Endothelial cell of umbilical vein (primary cell): ENCODE results near the gene TSEN34. TPM values are rescaled to one million over a fixed set of nuclear protein-coding genes. Genes with fewer than 3 reads are reported as not detected.

Experiments used
- BruUV-seq: library from RNA; stranded (reverse); fragments of 400-500 nt; replicated peaks from 2 replicates; lab custom pipeline; 2021; lab: Mats Ljungman, UMichigan
- CTCF ChIA-PET: fragments of 300-600, 350-600 bp; sonication (Branson Sonifier 250); formaldehyde crosslinking; loops from one replicate; lab custom pipeline; 2021; ENCODE audit warnings: antibody characterized with exemption, inconsistent platforms; lab: Charles Lee
- POLR2A ChIA-PET: fragments of 300-600, 350-600 bp; sonication (Branson Sonifier 250); formaldehyde crosslinking; loops from one replicate; lab custom pipeline; 2021; ENCODE audit warnings: antibody characterized with exemption, inconsistent platforms; lab: Charles Lee
- DNase-seq: peaks from one replicate; pipeline ENCODE4 v3.0.0-alpha.2; 2011; ENCODE audit warnings: low read depth, low spot score
- FAIRE-seq: peaks from 2 replicates; lab custom pipeline; 2011; peaks lifted over from hg19 to GRCh38; lab: Jason Lieb, UNC
- H2AFZ ChIP-seq: 2 replicates; pipeline ENCODE4 v1.6.0; 2012; ENCODE audit warnings: low read depth, low read length, control low read depth, inconsistent platforms
- H3K27ac ChIP-seq: 2 replicates; pipeline ENCODE4 v1.5.1; 2011; ENCODE audit warnings: low read depth, mild to moderate bottlenecking, control low read depth, low read length, moderate library complexity; ENCODE audit not compliant: insufficient read depth
- H3K27me3 ChIP-seq, 2 experiments: 2 replicates each; pipeline versions ENCODE4 v1.6.0 to v1.6.1; 2011; ENCODE audit warnings: low read length in 2 of 2, mixed read lengths in 1 of 2; ENCODE audit not compliant: control insufficient read depth in 2 of 2, insufficient read depth in 2 of 2
- H3K36me3 ChIP-seq, 2 experiments: 2 replicates in 1 of 2; 3 replicates in 1 of 2; pipeline ENCODE4 v1.5.1; 2011; ENCODE audit warnings: low read length in 2 of 2, mild to moderate bottlenecking in 1 of 2, moderate library complexity in 1 of 2; ENCODE audit not compliant: control insufficient read depth in 2 of 2, insufficient read depth in 2 of 2; ENCODE audit errors: extremely low read depth in 1 of 2
- H3K4me1 ChIP-seq: 3 replicates; pipeline ENCODE4 v1.5.1; 2011; ENCODE audit warnings: mild to moderate bottlenecking, low read length; ENCODE audit not compliant: control insufficient read depth, insufficient read depth; ENCODE audit errors: extremely low read depth
- H3K4me2 ChIP-seq: 2 replicates; pipeline ENCODE4 v1.6.1; 2011; ENCODE audit warnings: low read length, control low read depth, mixed read lengths; ENCODE audit not compliant: insufficient read depth
- H3K4me3 ChIP-seq, 3 experiments: fragments of 200-600 bp in 1 of 3; sonication (generic), shearing (Covaris generic) in 1 of 3; replicated peaks in 1 of 3; 2 replicates each; pipeline ENCODE4 v1.5.1; 2011 to 2016; ENCODE audit warnings: control low read depth in 3 of 3, low read length in 3 of 3, mild to moderate bottlenecking in 2 of 3, inconsistent platforms in 1 of 3, low read depth in 1 of 3, moderate library complexity in 1 of 3; ENCODE audit not compliant: insufficient read depth in 1 of 3
- H3K79me2 ChIP-seq: 2 replicates; pipeline ENCODE4 v1.6.0; 2012; ENCODE audit warnings: low read length, inconsistent platforms; ENCODE audit not compliant: control insufficient read depth, insufficient read depth
- H3K9ac ChIP-seq: replicated peaks from 2 replicates; pipeline ENCODE3; 2011; ENCODE audit warnings: low read length, control low read depth; ENCODE audit not compliant: insufficient read depth; ENCODE audit errors: extremely low read depth
- H3K9me1 ChIP-seq: replicated peaks from 3 replicates; pipeline ENCODE4 v1.6.0; 2011; ENCODE audit warnings: mild to moderate bottlenecking, low read length; ENCODE audit not compliant: control insufficient read depth, insufficient read depth; ENCODE audit errors: extremely low read depth
- H3K9me3 ChIP-seq: replicated peaks from 2 replicates; pipeline ENCODE4 v1.5.1; 2012; ENCODE audit warnings: low read length, inconsistent platforms; ENCODE audit not compliant: control insufficient read depth, insufficient read depth
- H4K20me1 ChIP-seq: replicated peaks from 2 replicates; pipeline ENCODE3; 2011; ENCODE audit warnings: mild to moderate bottlenecking, low read length; ENCODE audit not compliant: control insufficient read depth, insufficient read depth; ENCODE audit errors: extremely low read depth
- EZH2 ChIP-seq: IDR thresholded peaks from 2 replicates; pipeline ENCODE4 v1.6.1; 2012; ENCODE audit warnings: borderline replicate concordance, low read depth, mild to moderate bottlenecking, moderate library complexity, low read length, inconsistent platforms; ENCODE audit not compliant: severe bottlenecking
- GATA2 ChIP-seq: IDR thresholded peaks from 2 replicates; pipeline ENCODE4 v1.7.0; 2011; ENCODE audit warnings: low read depth, mild to moderate bottlenecking, moderate library complexity, mixed read lengths, low read length; ENCODE audit not compliant: insufficient read length, insufficient read depth
- JUN ChIP-seq: IDR thresholded peaks from 2 replicates; pipeline ENCODE4 v1.6.1; 2011; ENCODE audit warnings: borderline replicate concordance, low read depth; ENCODE audit not compliant: insufficient read length, insufficient read depth
- MAX ChIP-seq: IDR thresholded peaks from 2 replicates; pipeline ENCODE4 v1.6.1; 2011; ENCODE audit not compliant: insufficient read depth, insufficient read length
- MYC ChIP-seq: IDR thresholded peaks from one replicate; pipeline ENCODE4 v1.6.1; 2011; ENCODE audit warnings: mild to moderate bottlenecking, low read depth, low read length
- POLR2A ChIP-seq: IDR thresholded peaks from 2 replicates; pipeline ENCODE4 v1.6.1; 2012; ENCODE audit warnings: low read depth, mild to moderate bottlenecking, control low read depth, low read length
- POLR2AphosphoS5 ChIP-seq: IDR thresholded peaks from 2 replicates; pipeline ENCODE4 v1.6.1; 2012; ENCODE audit warnings: low read depth, mild to moderate bottlenecking, control low read depth, low read length, moderate library complexity; ENCODE audit not compliant: insufficient read depth
- dilution Hi-C: fragments of 300-500 bp; cut with MboI; formaldehyde crosslinking; loops from one replicate; pipeline ENCODE4 v1.15.0; 2019; ENCODE audit warnings: low sequenced_read_pairs; ENCODE audit not compliant: extremely low pct_ligation_motif_present
- intact Hi-C: fragments of 100-400 bp; cut with micrococcal nuclease; formaldehyde crosslinking; loops from one replicate; pipeline ENCODE4 v1.10.0; 2022
- polyA plus RNA-seq, 4 experiments: library from polyadenylated mRNA; depleted of rRNA in 3 of 4; stranded (reverse) in 3 of 4; unstranded in 1 of 4; fragments of >200 nt; gene quantifications; 2 replicates each; pipeline versions ENCODE4 v1.2.1 to v1.2.3, GENCODE V29; 2011 to 2012; ENCODE audit warnings: missing spikeins in 1 of 4
- total RNA-seq: library from RNA; stranded (reverse); gene quantifications from 2 replicates; pipeline ENCODE4 v1.2.3, GENCODE V29; 2021
- TF ChIP-seq, protein P1 (sequence below), 2 donors: IDR thresholded peaks; 1 replicate in 1 of 2; 2 replicates in 1 of 2; pipeline ENCODE4 v1.5.1; 2011; ENCODE audit warnings: low read length in 2 of 2, mild to moderate bottlenecking in 2 of 2, moderate library complexity in 2 of 2, control low read depth in 1 of 2, inconsistent platforms in 1 of 2, low read depth in 1 of 2; ENCODE audit not compliant: insufficient read depth in 1 of 2; ENCODE audit errors: extremely low read depth in 1 of 2

Gene TSEN34
- total and polyA plus RNA-seq, 2 donors (not counting 3 experiments of a cell fraction or from before 2014, with no cell fraction given) = 40.7 to 81.9 TPM

DNA sequence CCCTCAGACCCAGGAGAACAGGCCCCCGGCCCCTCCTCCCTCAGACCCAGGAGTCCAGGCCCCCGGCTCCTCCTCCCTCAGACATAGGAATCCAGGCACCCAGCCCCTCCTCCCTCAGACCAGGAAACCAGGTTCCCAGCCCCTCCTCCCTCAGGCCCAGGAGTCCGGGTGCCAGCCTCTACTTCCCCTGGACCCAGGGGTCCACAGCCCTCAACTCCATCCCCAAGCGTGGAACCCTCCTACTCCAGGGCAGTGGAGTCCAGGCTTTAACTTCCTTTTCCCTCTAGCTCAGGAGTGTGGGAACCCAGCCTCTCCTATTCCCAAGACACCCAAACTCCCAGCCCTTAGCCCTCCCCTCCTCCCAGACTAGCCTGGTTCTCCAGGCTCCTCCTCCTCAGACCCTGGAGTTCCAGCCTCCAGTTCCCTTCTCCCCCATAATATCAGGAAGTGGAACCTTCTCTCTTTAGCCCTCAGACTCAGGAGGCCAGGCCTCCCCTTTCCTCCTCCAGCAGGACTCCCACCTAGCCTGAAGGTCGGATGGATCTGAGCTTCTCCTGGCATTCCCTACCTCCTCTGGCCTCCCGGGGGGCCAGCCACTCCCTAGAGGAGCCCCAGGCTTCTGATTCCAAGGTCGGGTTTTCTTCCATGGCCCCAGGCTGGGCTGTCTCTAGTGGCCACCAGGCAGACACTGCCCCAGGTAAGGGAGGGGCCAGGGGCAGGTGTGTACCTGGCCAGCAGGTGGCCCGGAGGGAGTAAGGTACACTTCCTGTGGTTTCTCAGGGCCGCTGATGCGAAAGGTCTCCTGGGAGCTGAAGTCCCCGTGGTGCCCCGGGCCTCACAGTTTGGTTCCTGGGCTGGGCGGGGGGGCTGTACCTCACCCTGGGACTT, 18.4 kb upstream of the TSEN34 start, which contains the start of gene TMC4:
TMC4 (minus strand) TSS at position 690 of the 888 bp plus-strand sequence; CDS start at position 647, 43 bp downstream.
- Histone ChIP-seq H4K20me1 (no peaks in the 10 kb centered on the region), H3K9me3 (no peaks in the 10 kb centered on the region), H3K27ac (no peak within 1 kb of the TSS), H3K4me2 (no peak within 1 kb of the TSS), H3K4me1 (no peaks in the 10 kb centered on the region), H3K4me3 (no peak within 1 kb of the TSS), H3K27me3 (no peaks in the 10 kb centered on the region), H3K9ac (no peak within 1 kb of the TSS), H2AFZ (no peak within 1 kb of the TSS), H3K9me1 (no peaks in the 10 kb centered on the region), H3K36me3 (peaks cover 3 to 5% of the 10 kb centered on the region in 2 experiments), H3K79me2 (no peaks in the 10 kb centered on the region)
- dilution Hi-C loops = no loop called here
- ChIA-PET CTCF (interaction anchor here (0.7 to 2.3 kb wide), 5 partner anchors 13 to 93 kb away, joined by 3 to 5 read pairs (median 3); partner anchors contain the start of genes LENG1, MBOAT7 and RPS9), POLR2A (no interaction called here)
- intact Hi-C loops = no loop called here
- FAIRE-seq (no peak), DNase-seq (no peak)
- no TSS peak for BruUV-seq
- TF ChIP-seq, protein P1, sequence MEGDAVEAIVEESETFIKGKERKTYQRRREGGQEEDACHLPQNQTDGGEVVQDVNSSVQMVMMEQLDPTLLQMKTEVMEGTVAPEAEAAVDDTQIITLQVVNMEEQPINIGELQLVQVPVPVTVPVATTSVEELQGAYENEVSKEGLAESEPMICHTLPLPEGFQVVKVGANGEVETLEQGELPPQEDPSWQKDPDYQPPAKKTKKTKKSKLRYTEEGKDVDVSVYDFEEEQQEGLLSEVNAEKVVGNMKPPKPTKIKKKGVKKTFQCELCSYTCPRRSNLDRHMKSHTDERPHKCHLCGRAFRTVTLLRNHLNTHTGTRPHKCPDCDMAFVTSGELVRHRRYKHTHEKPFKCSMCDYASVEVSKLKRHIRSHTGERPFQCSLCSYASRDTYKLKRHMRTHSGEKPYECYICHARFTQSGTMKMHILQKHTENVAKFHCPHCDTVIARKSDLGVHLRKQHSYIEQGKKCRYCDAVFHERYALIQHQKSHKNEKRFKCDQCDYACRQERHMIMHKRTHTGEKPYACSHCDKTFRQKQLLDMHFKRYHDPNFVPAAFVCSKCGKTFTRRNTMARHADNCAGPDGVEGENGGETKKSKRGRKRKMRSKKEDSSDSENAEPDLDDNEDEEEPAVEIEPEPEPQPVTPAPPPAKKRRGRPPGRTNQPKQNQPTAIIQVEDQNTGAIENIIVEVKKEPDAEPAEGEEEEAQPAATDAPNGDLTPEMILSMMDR (IDR thresholded peaks at IDR 0.05; ENCODE audit: extremely low read depth in 1 of 2, insufficient read depth in 1 of 2, low read depth in 1 of 2, low read length in 2 of 2) = no peak
- TF ChIP-seq POLR2AphosphoS5 = no peak
- TF ChIP-seq MYC = no peak
- TF ChIP-seq POLR2A = no peak
- no peak for TF ChIP-seq MAX
- TF ChIP-seq GATA2 = no peak
- no peak for TF ChIP-seq JUN
- no peak for TF ChIP-seq EZH2
